GM21423 (cell line): ENCODE data around the gene COX14.
"Not testable (repeated sequence)": the region's sequence is repeated elsewhere in the genome, so short reads cannot be mapped to it uniquely, and the experiment has no call there.

Experiments
- ATAC-seq: cut with Tn5 transposase; IDR thresholded peaks from one replicate; pipeline ENCODE4 v1.9.1; 2021; ENCODE audit warnings: mild to moderate bottlenecking, moderate library complexity; ENCODE audit not compliant: unreplicated experiment

COX14 gene

DNA sequence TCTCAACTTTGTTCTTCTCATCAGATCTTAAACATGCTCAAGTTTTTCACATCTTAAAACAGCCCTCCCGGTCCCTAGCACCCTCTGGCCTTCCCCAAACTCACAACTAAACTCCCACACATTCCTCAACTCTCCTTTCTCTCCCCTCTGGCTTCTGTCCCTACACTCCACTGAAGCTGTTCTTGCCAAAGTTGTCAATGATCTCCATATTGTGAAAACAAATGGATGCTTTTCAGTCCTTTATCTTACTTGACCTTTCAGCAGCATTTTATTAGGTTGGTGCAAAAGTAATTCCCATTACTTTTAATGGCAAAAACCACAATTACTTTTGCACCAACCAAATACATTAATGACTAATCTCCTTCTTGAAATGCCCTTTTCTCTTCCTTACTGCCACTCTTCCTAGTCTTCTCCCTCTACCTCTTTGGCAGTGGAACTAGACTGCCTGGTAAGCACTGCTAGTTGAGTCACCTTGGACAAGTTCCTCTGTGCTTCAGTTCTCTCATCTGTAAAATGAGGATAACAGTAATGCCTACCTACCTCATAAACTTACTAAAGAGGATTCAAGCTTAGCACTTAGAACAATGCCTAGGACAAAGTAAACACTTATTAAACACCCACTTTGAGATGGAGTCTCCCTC, 39.1 kb downstream of the COX14 start:
- no peak for ATAC-seq

DNA sequence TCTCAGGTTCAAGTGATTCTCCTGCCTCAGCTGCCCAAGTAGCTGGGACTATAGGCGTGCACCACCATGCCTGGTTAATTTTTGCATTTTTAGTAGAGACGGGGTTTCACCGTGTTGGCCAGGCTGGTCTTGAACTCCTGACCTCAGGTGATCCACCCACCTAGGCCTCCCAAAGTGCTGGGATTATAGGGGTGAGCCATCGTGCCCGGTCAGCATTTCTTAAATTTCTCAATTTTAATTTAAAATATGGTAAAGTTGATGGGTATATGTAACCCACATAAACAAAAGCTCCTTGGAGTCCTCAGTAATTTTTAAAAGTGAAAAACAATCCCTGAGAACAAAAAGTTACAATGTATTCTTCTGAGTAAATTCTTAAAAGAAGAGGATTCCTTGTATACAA, 42.9 kb downstream of the COX14 start:
- not testable (repeated sequence) for ATAC-seq

DNA sequence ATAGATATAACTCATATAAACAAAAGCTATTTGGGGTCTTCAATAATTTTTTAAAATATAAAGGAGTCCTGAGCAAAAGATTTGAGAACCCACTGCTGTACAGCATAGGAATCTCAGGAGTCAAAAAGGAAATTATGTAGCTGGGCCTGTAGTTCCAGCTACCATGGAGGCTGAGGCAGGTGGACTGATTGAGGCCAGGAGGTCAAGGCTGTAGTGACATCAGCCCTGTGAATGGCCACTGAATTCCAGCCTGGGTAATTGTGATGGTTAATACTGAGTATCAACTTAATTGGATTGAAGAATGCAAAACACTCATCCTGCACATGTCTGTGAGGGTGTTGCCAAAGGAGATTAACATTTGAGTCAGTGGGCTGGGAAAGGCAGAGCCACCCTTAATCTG, 44.6 kb downstream of the COX14 start:
- no peak for ATAC-seq

DNA sequence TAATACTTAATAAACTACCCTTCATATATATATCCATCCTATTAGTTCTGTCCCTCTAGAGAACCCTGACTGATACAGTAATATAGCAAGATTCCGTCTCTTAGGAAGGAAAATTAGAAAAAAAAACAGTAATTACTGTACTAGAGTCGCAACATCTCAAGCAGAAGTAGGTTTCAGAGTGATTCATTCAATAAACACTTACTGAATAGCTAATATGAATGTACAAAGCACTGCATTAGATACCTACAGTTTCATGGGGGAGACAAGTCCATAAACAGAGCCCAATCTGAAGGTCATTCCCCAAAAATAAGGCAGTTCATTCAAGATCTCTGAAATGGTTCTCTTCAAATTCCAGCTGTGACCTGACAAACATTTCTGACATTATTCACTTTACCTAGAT, 45.2 kb downstream of the COX14 start:
- no peak for ATAC-seq

DNA sequence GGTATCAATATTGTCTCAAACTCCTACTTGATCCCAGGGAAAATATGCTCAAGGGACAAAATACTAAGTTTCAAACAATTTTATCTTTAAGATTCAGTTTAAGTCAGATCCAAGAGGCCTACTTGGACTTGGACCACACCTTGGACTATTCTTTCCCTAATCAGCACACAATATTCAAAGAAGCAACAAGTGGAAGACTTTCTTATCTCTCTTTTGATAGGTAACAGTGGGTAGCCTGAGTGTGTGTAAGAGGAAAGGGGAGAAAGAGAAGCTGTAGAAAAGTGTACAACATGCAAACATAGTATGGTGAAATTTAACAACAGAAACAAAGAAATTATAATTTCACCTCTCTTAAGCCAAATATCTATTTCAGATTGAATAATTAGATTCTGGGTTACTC, 48.6 kb downstream of the COX14 start:
- no peak for ATAC-seq

DNA sequence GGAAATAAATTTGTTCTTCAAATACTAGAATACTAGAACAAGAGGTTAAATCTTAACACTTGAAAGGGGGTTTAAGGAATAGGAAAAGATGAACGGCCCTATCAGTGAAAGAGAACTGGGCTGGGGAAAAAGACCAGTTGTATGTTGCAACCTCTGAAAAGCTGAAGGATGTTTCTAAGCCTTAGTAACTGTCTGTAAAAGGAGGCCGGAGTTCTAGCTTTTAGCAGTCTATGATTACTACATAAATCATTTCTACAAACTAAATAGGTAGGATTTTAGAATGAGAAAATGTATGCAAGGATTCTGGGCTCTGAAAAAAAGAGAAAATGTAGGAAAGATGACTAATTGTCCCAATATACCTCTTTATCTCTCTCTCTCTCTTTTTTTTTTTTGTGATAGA, 50.2 kb downstream of the COX14 start:
- no peak for ATAC-seq

DNA sequence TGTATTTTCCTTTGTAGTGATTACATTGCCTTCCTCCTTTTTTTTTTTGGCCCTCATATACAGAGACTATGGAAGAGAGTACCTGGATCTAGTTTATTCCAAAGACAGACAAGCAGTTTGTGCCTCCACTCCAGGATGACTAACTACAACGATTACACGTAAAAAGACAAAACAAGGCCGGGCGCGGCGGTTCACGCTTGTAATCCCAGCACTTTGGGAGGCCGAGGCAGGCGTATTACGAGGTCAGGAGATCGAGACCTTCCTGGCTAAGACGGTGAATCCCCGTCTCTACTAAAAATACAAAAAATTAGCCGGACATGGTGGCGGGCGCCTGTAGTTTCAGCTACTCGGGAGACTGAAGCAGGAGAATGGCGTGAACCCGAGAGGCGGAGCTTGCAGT, 52.9 kb downstream of the COX14 start:
- no peak for ATAC-seq

DNA sequence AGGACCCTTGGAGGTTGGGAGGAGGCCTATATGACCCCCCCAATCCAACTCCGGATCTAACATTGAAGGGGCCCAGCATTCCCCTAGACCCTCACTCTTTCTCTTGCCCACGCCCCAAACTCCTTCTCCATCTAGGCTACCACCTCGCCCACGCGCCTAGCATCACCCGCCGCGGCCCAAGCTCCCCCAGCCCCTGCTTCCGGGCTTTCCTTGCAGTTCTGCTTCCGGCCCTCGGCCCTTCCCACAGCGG, 54.7 kb downstream of the COX14 start:
- ATAC-seq, result peak; percentile 30

DNA sequence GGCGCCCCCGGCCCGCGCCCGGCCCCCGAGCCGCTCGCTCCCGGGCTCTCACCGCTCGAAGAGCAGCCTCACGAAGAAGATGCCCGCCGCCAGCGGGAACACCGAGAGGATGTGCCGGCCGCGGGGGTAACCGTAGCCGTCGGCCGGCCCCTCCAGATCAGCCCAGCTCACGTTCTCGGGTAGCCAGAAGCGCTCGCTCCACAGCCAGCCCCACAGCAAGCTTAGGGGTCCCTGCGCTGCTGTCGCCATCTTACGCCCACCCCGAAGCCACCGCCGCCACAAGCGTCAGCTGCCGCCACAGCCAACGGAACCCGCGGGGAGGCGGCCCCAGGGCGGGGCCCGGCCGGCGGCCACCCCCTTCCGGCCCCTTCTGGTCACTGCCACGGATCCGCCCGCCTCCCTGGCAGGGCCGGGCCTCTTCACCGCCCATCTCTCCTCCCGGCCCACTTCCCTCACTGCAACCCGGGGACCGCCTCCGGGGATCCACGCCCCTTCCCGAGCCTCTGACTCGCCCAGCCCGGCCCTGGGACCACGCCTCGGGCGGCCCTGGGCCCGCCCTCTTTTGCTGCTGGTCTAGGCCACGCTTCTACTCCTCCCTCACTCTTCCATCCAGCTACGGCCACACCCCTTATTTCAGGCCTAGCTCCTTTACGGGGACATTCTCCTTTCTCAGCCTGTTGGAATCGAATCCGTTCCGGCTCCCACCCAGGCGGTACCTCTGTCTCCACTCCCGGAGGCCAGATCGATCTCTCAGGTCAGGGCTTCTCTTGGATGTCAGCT, 55.2 kb downstream of the COX14 start, which contains the start of gene CERS5:
Gene CERS5 (minus strand): TSS at position 321 of the 780 bp plus-strand sequence. CDS start 72 bp downstream, at position 249.
- peak; percentile 97 for ATAC-seq
